A204.1 (cell line): ENCODE results near the gene KRTAP10-9.
"Not testable (repeated sequence)": the region's sequence is repeated elsewhere in the genome, so short reads cannot be mapped to it uniquely, and the experiment has no call there.

Experiments used
- FAIRE-seq: peaks from 2 replicates; lab custom pipeline; 2012; peaks lifted over from hg19 to GRCh38; lab: Jason Lieb, UNC

The KRTAP10-9 gene

DNA sequence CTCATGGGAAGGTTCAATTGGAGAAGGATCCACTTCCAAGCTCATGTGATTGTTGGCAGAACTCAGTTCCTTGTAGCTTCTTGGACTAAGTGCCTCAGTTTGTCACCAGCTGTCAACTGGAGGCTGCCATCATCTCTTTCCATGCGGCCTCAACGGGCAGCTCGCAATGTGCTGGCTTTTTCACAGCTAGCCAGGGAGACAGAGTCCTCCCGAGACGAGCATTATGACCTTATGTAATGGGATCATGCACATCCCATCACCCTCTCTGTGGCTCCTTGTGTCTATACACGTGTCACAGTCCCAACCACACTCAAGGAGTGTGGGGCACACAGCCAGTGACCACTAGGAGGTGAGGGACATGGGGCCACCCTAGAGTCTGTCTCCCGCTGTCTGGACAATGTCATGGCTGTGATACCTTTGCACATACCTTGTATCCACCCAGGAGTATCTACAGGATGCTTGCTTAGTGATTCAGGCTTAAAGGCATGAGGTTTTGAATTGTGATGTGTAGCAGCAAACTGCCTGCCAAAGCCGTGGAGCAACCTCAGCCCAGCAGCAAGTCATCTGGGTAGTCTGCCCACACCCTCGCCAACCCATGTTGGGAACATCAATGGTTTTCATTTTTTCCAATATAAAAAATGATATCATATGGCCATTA, 30.7 kb upstream of the KRTAP10-9 start:
- no peak for FAIRE-seq

DNA sequence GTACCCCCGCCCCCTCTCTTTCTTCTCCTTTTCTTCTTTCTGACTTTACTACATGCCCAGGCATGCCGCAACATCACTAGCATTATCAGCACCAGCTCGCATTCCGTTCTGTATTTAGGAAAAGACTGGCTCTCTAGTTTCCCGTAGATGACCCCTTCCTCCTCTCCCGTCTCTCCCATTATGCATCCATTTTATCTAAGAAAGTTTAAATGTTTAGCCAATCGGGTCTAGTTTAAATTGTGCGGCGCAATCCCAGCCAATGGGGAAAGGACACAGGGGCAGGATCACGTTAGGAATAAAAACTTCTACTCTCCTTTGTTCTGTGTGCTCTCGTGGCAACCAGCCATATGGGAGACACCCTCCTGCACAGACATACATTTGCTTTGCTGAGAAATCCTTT, 28.8 kb upstream of the KRTAP10-9 start:
- no peak for FAIRE-seq

DNA sequence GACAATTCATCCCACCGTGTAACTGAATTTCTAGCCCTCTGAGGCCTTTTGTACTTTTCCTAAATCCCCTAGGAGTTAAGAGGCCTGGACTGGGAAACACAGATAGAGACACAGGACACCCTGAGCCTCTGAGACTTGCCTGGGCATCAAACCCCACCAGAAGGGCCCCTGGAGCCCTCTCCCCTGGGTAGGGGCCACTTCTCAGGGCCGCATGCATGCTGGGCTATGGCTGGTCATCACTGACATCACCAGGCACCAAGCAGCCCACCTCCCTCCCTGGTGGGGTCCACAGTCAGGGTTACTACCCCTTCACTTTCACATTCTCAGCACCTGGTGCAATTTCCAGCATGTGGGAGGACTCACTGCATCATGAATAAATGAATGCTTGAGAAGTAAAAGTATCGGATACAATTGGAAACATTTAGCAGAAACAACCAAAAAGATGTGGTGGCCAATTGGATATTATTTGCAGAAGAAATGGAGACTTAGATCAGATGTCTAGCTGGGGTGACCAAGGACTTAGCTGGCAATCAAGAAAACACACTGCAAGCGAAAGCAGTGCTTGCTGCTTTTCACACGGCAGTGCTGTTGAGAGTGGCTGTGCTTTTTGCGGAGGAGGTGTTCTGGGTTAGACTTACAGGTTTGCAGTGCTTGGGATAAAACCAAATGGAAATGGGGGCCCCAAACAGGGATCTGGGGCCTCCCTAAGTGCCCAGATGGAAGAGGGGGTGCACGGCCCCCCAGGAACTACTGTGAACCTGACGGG, 27.4 kb upstream of the KRTAP10-9 start:
- FAIRE-seq: no peak

DNA sequence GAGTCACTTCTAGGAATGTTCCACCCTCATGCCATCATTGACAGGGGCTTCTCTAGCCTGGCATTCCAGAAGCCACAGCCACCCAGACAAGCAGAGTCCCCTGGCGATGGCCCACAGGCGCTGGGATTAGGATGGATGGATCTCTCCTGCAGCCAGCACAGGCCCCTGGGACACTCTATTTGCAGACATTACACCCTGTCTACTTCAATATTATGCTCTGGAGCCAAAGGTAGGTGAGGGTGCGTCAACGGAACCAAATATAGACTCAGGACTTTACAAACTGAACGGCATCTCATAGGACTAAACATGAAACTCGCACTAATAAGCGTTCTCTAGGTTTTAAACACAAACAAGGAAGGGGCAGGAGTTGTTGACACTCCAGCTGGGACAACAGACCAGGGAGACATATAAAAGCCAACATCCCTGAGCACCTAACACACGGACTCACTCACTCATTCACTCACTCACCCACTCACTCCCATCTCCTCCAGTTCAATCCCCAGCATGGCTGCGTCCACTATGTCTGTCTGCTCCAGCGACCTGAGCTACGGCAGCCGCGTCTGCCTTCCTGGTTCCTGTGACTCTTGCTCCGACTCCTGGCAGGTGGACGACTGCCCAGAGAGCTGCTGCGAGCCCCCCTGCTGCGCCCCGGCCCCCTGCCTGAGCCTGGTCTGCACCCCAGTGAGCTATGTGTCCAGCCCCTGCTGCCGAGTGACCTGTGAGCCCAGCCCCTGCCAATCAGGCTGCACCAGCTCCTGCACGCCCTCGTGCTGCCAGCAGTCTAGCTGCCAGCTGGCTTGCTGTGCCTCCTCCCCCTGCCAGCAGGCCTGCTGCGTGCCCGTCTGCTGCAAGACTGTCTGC, 26.5 kb upstream of the KRTAP10-9 start, which contains the start of gene KRTAP10-7:
KRTAP10-7 (plus strand) TSS at position 480 of the 861 bp plus-strand sequence; CDS start at position 505, 25 bp downstream.
- not testable (repeated sequence) for FAIRE-seq

DNA sequence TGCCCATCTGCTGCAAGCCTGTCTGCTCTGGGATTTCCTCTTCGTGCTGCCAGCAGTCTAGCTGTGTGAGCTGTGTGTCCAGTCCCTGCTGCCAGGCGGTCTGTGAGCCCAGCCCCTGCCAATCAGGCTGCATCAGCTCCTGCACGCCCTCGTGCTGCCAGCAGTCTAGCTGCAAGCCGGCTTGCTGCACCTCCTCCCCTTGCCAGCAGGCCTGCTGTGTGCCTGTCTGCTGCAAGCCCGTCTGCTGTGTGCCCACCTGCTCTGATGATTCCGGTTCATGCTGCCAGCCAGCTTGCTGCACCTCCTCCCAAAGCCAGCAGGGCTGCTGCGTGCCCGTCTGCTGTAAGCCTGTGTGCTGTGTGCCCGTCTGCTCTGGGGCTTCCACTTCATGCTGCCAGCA, 25.8 kb upstream of the KRTAP10-9 start:
- FAIRE-seq: not testable (repeated sequence)

DNA sequence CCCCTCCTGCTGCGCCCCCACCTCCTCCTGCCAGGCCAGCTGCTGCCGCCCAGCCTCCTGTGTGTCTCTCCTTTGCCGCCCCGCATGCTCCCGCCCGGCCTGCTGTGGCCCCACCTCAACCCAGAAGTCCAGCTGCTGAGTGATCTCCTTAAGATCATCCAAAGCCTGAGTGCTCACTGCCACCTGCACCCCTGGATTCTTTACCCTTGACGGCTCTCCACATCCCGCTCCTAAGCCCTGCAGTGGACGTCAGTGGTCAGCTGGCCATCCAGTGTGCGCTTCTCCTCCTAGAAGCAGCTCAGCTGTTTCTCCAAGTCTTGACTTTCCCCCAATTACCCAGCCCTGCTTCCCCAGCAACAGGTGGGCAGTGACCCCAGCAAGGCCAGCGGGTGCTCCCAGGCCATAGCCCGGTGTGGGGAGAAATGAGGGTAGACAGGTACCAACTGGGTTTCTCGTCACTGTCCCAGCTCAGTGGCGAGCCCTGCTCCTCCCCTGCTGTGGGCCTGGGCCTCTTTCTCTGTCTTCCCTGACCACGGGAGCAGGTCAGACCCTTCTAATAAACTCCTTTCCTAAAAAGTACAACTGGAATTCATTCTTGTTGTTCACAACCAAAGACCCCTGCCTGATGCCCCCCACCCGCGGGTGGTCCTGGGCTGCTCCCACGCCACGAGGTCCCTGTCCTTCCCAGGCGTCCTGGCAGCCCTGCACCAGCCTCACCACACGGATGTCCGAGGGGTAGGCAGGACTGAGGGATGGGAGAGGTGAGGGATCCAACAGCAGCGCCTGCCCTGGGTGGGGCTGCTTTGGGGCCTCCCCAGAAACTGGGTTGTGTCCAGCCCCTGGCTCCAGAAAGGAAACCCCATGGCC, 25.1 kb upstream of the KRTAP10-9 start:
- FAIRE-seq: no peak

DNA sequence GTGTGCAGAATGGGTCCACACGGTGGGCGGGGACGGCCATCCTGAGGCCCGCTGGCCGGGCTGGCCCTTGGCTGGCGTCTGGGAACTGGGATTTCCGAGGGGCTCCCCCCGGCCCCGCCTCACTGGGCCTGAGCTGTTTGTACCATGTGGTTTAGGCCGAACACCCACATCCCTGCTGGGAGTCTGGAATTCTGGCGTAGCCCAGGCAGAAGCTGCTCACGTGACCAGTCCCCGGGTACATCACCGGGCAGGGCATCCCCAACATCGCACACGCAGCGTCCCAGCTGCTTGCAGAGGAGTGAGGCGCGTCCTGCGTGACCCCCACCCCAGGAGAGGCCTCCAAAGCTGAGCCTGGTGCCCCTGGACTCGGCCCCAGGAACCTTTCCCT, 24.4 kb upstream of the KRTAP10-9 start:
- no peak for FAIRE-seq

DNA sequence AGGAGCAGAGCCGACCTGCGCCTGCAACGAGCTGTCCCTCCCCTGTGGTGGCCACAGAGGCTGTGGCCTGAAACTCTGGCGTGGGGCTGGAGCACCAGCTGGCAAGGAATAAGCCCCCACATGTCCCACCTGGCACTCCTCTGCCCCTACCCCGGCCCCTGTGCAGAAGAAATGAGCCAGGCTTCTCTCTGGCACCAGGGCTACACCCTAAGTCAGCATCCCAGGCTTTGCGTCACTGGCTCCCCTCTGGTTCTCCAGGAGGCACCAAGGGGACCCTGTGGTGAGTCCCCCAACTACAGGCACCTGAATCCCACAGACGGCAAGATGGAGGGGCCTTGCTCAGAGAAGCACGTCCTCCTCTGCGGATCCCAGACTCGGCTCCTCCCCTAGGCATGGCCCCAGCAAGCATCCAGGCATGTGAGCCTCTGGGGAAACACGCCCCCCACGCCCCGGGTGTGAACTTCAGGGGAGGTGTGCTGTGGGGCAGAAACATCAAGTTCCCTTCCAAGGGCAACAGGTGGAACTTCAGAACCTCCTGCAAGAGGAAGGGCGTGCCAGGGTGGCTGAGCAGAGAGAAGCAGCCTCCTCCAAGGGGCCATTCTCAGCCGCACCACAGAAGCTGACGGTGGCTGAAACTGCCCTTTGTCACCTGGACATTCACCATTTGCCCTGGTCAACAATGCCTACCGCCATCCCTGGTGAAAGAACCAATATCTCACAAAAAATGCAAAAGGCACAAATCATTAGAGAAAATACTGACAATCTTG, 23.6 kb upstream of the KRTAP10-9 start:
- no peak for FAIRE-seq

DNA sequence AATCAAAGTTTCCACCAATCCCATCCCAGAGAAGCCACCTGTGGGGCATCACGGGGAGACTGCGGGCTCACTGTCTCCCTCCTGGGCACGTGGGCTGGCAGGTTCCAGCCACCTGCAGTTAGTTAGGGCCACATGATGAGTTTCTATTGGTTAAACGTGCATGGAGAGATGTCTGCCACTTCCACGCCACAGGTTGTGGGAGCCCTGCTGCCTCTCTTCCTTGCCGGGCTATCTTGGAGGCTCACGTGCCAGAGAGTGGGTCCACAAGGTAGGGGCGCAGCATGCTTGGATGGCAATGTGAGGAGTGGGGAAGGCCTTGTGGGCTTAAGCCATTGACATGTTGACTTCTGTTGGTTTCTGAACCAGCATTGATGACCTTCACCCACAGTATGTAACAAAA, 23.0 kb upstream of the KRTAP10-9 start:
- FAIRE-seq: no peak

DNA sequence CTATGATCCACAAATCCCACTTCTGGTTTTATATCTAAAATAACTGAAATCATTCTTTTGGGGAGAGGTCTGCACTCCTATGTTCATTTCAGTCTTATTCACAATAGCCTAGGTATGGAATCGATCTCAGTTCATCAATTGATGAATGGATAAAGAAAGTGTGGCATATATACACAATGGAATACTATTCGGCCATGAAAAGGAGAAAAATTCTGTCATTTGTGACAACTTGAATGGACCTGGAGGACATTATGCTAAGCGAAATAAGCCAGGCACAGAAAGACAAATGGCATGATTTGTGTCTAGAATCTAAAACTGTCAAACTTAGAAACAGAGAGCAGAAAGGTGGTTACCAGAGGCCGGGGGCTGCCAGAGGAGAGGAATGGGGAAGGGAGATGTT, 20.4 kb upstream of the KRTAP10-9 start:
- no peak for FAIRE-seq

DNA sequence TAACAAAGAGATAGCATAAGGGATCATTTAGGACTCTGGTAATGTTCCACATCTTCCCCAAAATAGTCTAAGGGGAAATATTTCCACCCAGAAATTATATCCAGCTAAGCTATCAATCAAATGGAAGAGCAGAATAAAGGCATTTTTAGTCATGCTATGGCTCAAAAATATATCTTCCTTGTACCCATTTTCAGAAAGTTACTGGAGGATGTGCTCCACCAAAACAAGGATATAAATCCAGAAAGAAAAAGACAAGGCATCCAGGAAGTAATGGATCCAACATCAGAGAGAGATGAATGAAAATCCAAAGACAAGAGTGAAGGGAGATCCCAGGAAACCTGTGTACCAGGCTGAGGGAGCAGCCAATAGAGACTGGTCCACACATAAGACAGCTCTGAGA, 17.7 kb upstream of the KRTAP10-9 start:
- no peak for FAIRE-seq

DNA sequence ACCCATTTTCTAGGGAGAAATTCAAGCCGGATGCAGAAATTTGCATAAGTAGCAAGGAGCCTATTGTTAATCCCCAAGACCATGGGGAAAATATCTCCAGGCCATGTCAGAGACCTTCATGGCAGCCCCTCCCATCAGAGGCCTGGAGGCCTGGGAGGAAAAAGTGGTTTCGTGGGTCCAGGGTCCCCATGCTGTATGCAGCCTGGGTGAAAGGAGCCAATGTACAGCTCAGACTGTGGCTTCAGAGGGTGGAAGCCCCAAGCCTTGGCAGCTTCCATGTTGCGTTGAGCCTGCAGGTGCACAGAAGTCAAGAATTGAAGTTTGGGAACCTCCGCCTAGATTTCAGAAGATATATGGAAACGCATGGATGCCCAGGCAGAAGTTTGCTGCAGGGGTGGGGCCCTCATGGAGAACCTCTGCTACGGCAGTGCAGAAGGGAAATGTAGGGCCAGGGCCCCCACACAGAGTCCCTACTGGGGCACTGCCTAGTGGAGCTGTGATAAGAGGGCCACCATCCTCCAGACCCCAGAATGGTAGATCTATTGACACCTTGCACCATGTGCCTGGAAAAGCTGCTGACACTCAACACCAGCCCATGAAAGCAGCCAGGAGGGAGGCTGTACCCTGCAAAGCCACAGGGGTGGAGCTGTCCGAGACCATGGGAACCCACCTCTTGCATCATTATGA, 16.6 kb upstream of the KRTAP10-9 start:
- FAIRE-seq: not testable (repeated sequence)

DNA sequence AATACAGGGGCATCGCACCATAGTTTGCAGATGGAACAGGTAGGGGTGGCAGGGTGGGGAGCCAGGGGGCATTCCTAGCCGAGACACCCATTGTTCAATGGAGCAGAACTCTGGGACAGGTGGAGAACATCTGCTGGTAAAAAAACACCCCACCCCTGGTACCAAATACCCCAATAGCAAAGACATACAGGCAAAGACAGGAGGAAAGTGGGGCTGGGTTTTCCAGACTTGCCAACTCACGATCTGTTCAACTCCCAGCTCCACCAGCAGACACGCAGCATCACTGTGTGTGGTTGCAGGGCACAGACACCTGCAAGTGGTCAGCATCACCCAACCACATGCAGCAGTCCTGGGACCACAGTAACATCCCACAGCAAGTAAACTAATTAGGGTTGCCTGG, 15.3 kb upstream of the KRTAP10-9 start:
- FAIRE-seq: no peak

DNA sequence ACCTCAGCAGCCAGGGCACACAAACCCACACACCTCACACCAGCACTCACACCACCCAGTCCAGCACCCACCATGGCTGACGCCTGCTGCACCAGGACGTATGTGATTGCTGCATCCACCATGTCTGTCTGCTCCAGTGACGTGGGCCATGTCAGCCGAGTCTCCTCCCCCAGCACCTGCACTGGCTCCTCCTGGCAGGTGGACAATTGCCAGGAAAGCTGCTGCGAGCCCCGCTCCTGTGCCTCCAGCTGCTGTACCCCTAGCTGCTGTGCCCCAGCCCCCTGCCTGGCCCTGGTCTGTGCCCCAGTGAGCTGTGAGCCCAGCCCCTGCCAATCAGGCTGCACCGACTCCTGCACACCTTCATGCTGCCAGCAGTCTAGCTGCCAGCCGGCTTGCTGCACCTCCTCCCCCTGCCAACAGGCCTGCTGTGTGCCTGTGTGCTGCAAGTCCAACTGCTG, 14.8 kb upstream of the KRTAP10-9 start, which contains the start of gene KRTAP10-8:
KRTAP10-8 (plus strand) TSS at position 51 of the 458 bp plus-strand sequence; CDS start at position 73, 22 bp downstream.
- no peak for FAIRE-seq

DNA sequence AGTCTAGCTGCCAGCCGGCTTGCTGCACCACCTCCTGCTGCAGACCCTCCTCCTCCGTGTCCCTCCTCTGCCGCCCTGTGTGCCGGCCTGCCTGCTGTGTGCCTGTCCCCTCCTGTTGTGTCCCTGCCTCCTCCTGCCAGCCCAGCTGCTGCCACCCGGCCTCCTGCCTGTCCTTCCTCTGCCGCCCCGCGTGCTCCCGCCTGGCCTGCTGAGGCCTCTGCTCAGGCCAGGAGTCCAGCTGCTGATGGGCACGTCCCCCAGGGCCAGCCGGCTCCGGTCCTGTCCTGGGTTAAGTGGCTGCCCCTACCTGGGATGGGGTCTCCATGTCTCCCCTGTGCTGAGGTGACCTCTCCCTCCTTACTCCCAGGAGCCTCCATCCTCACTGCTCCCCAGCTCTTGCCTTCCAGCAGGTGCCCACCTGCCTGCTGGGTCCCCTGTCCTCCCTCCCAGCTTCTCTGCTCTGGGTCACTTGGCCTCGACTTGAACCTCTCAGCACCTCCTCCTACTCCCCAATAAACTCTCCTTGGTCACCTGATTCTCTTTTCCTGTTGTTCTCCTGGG, 14.1 kb upstream of the KRTAP10-9 start:
- no peak for FAIRE-seq

DNA sequence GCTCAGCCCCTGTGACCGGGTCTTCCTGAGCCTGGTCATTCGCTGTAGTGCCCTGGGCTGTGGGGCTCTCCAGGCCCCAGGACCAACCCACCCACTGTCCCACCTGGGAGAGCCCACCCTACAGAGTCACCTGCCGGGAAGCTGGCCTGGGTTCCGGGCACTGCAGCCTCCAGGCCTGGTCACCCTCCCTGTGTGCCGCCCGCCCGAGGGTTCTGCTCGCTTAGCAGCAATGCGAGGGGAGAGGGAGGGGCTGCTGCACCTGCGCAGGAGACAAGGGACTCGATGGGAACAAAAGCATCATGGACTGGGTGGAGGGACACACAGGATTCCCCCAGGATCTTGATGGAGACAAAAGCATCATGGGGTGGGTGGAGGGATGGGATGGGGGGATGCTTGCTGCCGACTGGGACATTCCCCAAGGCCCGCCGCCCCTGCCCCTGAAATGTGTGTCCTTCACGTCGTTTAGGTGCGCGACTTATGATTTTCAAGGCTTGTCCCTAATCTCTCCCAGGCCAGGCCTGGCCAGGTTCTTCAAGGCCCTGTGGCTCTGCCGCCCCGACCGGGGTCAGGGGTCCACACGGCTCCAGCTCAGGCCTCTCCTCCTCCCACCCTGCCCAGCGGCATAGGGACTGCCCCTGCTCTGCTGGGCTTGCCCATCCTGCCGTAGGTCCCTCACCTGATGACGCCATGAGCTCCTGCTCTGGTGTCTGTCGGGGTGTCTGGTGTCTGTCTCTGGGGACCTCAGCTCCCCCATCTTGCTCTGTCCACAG, 13.3 kb upstream of the KRTAP10-9 start:
- FAIRE-seq: no peak

DNA sequence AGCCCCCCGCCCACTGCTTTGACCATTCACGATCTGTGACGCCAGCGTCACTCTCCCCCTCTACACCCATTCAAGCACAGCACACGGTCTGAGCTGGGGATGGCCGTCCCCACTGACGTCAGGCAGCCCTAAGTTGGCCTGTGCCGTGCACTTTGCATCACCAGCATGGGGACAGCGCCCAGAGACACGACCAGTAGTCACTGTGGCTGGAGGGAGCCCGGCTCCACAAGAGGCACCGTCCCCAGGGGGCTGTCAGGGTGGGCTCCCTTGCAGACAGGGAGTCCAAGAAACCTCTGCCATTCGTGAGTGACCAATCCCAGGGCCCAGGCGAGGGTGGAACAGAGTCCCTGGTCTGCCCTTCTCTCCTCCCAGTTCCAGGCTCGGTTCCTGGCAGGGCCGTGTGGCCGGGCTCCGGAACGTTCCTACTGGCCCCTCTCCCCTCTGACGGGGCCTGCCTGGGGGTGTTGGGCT, 12.7 kb upstream of the KRTAP10-9 start:
- FAIRE-seq: no peak

DNA sequence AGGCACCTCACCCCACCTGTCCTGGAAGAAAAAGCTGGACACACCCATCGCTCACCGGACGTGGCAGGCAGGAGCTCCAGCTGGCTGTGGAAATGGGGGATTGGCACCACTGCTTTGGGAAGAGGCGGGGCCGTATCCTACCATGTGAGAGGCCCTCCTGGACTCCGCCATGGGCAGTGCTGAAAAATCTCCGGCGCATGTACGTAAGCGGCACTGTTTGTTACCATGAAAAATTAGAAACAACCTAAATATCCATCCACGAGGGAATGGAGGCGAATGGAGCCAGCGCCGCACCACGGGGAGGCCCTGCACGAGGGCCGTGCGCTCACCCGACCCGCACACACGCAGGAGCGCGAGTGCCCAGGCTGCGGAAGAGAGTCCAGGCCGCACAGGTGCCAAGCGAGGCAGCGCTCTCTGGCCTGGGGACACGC, 11.9 kb upstream of the KRTAP10-9 start:
- FAIRE-seq: no peak

DNA sequence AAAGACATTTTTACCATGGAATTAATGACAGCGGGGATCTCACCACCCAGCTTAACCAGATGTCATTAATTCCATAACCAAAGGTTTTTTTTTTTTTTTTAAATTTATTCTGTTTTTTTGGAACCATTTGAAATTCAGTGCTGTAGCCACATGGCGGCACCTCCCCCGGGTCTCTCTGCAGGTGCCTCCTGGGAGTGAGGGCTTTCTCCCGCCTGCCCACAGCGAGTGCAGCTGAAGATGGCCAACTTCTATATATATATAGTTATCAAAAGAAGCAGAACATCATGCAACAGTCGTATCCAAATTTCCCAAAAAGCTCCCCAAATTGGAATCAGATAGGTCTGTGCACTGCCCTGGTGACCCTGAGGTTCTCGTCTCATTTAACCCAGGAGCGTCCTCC, 11.4 kb upstream of the KRTAP10-9 start:
- FAIRE-seq: no peak
